Measurements from ENCODE around the gene FLNB. TPM values are rescaled to one million over a fixed set of nuclear protein-coding genes. Genes with fewer than 3 reads are reported as not detected.
A peak's percentile ranks its signal among the peaks of the same experiment; 100 is the strongest.

FLNB gene, protein sequence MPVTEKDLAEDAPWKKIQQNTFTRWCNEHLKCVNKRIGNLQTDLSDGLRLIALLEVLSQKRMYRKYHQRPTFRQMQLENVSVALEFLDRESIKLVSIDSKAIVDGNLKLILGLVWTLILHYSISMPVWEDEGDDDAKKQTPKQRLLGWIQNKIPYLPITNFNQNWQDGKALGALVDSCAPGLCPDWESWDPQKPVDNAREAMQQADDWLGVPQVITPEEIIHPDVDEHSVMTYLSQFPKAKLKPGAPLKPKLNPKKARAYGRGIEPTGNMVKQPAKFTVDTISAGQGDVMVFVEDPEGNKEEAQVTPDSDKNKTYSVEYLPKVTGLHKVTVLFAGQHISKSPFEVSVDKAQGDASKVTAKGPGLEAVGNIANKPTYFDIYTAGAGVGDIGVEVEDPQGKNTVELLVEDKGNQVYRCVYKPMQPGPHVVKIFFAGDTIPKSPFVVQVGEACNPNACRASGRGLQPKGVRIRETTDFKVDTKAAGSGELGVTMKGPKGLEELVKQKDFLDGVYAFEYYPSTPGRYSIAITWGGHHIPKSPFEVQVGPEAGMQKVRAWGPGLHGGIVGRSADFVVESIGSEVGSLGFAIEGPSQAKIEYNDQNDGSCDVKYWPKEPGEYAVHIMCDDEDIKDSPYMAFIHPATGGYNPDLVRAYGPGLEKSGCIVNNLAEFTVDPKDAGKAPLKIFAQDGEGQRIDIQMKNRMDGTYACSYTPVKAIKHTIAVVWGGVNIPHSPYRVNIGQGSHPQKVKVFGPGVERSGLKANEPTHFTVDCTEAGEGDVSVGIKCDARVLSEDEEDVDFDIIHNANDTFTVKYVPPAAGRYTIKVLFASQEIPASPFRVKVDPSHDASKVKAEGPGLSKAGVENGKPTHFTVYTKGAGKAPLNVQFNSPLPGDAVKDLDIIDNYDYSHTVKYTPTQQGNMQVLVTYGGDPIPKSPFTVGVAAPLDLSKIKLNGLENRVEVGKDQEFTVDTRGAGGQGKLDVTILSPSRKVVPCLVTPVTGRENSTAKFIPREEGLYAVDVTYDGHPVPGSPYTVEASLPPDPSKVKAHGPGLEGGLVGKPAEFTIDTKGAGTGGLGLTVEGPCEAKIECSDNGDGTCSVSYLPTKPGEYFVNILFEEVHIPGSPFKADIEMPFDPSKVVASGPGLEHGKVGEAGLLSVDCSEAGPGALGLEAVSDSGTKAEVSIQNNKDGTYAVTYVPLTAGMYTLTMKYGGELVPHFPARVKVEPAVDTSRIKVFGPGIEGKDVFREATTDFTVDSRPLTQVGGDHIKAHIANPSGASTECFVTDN (N-terminal part only)
- total RNA-seq = 297 and 366 TPM in 2 replicates

DNA sequence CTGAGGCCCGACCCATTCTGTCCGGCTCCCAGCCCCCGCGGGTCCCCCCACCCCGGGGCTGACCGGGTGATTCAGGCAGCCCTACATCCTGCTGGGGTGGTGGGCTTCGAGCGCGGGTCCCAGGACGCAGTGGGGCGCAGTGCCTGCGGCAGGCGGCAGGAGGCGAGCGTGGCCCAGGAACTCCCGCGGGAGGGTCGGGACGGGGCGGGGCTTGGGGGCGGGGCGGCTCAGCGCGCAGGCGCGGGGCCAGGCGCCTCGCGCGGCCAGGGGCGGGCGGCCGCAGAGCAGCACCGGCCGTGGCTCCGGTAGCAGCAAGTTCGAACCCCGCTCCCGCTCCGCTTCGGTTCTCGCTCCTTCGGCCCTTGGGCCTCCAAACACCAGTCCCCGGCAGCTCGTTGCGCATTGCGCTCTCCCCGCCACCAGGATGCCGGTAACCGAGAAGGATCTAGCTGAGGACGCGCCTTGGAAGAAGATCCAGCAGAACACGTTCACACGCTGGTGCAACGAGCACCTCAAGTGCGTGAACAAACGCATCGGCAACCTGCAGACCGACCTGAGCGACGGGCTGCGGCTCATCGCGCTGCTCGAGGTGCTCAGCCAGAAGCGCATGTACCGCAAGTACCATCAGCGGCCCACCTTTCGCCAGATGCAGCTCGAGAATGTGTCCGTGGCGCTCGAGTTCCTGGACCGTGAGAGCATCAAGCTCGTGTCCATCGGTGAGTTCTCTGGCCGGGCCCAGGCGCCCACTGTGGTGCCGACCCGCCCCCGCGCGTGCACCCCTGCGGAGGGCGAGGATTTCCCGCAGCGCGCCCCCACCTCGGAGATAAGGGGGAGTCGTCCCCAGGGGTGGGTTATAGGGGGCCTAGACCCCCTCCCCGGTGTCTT lies at the start of gene FLNB:
FLNB (plus strand) TSS at position 282 of the 885 bp plus-strand sequence; CDS start at position 425, 143 bp downstream.
- DNase-seq (ENCODE audit: low read depth in 2 of 2) = peak in 1 of 2 donors; percentile 73

DNA sequence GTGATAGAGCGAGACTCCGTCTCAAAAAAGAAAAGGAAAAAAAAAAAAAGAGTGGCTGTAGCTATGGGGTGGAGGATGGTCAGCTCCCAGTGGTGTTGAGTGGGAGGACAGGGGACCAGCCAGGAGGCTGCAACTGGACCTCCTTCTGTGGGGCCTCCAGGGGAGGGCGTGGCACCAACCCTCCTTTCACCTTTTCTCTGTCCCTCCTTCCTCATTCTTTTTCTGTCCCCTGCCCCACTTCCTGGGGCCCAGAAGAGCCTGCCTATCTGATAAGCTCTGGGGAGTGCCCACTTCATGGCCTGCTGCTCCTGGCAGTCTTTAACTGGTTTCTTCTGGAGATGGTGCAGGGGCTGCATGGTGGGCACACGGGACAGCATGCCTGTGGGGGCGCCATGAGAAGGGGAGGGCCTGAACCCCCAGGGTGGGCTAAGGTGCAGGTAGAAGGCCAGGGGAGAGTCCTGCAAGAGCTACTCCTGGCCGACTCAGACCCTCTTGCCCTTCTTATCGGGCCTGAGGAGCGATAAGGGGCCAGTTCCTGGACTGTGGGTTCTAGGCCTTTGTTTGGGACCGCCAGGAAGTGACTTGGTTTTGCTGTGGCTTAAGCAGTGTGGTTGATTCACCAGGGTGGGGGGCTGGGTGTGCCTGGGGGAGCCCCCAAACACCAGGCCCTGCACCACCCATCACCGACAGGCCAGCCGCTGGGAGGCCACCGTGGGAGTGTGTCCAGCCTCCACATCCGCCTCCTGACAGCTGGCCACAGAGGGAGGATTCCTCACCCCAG lies 49.4 kb upstream of the FLNB start:
- peak in 1 of 2 donors; percentile 49 for DNase-seq (ENCODE audit: low read depth in 2 of 2)

DNA sequence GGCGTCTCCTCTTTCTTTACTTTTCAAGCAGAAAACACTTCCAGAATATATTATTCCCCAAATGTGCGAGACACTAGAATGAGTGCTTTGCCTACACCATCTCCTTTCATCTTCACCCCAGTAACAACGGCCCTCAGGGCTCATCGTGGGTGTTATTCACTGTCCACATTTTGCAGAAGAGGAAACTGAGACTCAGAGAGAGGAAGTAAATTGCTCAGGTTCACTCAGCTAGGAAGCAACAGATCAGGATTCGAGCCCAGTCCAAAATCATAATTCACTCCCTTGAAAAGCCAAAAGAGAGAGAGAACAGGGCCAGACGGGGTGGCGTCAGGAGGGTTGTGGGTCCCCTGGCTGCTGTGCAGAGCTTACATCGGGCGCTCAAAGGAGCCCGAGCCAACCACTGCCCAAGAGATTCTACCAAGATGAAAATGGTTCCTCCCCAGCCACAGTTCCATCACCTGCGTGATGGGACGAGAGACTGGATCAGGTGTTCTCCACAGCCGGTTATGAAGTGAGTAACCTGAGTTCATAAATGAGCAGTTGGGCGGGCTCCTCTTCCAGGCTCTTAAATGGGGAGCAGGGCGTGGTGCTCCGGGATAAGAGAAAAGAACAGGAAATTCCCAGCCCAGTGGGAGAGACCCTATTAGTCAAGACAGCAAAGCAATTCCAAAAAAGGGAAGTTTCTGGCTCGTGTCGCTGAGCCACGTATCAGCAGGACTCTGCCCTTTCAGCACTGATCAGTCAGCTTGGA lies 48.6 kb upstream of the FLNB start:
- peak in 1 of 2 donors; percentile 58 for DNase-seq (ENCODE audit: low read depth in 2 of 2)

DNA sequence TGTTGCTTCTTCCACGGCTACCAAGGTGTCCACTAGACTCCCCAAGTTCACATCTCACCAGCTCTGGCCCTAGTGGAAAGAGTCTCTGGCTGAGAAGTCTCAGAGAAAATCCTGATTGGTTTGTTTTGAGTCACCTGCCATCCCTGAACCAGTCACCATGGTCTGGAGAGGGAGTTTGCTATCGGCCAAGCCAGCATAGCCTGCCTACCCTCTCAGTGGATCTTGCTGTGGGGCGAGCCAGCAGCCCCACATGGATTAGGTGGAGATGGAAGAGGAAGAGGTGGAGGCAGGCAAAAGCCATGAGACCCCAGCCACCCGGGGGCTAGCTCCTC lies 48.1 kb upstream of the FLNB start:
- no peak for DNase-seq (ENCODE audit: low read depth in 2 of 2)

DNA sequence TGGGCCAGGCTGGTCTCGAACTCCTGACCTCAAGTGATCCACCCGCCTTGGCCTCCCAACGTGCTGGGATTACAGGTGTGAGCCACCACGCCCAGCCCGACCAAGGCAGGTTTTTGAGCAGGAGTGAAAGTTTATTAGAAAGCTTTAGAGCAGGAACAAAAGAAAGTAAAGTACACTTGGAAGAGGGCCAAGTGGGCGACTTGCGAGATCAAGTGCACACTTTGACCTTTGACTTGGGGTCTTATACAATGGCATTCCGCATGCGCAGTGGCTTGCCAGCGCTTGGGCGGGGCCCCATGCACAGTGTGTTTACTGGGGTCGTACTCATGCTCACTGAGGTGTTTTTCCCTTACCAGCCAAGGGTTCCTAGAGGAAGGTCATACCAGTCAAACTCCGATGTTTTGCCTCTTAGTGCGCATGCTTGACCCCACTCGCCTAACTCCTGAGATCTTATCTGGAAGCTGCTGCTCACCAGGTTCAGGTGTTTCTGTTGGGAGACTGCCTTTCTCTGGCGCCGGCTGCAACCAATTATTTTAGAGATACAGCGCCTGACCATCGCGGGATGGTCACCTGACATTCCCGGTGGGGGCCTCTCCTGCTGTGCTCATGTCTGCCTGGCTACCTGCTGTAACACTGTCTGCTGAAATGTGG lies 46.9 kb upstream of the FLNB start:
- no peak for DNase-seq (ENCODE audit: low read depth in 2 of 2)

DNA sequence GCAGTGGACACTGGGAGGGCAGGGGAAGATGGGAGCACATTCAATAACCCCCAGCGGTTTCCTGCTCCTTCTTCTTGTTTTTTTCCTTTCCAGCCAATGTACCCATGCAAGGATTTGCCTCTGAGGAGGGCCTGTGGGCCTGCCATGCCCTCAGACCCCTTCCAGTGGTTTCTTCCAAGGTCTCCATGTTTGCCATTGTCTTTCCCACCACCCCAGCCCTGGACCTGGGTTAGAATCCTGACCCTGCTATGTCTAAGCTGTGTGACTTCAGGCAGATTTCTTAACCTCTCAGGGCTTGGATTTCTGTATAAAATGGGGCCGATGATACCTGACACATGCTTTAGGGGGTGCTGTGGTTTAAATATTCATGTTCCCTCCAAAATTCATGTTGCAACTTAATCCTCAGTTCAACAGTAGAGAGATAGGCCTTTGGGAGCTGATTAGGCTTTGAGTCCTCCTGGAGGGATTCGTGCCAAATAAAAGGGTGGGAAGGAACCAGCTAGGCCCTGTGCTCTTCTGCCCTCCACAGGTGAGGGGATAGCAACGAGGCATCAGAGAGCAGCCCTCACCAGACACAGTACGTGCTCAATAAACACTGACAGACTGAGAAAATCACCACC lies 46.3 kb upstream of the FLNB start:
- peak; percentile 50 to 64 for DNase-seq (ENCODE audit: low read depth in 2 of 2)

DNA sequence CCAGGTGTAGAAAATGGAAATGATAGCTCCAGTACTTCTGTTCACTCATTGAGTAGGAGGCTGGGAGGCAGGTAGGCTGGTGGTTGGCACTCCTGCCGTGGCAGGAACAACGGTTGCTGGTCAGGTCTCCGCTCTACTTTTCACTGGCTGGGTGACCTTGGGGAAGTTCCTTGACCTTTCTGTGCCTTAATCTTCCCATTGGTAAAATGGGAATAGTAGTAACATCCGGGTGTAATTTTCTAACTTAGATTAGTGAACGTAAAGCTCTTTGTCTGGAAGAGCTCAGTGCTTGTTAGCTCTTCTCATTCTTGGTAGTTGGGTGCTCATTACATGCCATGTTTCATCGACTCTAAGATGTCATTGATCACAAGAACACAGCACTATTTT lies 45.8 kb upstream of the FLNB start:
- no peak for DNase-seq (ENCODE audit: low read depth in 2 of 2)

DNA sequence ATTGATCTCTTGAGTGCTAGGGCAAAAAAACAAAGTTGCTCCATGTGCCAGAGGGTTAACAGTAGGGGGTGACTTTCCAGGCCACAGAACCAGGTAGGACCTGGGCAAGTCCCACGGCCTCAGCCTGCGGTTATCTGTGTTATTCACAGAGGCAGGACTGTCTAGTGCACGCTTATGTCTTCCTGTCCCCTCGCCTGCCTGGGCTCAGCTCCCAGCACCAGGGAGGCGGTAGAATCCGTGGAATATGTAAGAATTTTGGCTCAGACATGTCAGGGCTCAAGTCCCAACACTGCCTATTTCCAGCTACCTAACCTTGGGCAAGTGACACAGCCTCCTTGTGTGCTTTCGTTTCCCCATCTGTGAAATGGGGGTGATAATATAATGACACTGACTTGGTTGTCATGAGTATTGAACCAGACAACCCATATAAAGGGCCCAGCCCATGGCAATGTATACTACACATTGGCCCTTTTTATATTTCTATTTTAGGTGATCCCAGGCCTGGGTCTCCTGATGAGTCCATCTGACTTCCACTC lies 44.3 kb upstream of the FLNB start:
- DNase-seq (ENCODE audit: low read depth in 2 of 2) = peak; percentile 23 to 32

DNA sequence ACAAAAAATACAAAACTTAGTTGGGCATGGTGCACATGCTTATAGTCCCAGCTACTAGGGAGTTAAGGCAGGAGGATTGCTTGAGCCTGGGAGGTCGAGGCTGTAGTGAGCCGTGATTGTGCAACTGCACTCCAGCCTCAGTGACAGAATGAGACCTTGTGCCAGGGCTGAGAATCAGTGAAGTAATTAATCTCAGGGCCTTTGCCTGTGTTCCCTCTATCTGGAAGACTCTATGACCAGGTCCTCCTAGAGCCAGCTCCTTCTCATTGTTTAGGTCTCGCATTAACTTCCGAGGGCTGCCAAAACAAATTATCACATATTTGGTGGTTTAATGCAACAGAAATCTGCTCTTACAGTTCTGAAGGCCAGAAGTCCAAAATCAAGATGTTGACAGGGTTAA lies 41.4 kb upstream of the FLNB start:
- no peak for DNase-seq (ENCODE audit: low read depth in 2 of 2)

DNA sequence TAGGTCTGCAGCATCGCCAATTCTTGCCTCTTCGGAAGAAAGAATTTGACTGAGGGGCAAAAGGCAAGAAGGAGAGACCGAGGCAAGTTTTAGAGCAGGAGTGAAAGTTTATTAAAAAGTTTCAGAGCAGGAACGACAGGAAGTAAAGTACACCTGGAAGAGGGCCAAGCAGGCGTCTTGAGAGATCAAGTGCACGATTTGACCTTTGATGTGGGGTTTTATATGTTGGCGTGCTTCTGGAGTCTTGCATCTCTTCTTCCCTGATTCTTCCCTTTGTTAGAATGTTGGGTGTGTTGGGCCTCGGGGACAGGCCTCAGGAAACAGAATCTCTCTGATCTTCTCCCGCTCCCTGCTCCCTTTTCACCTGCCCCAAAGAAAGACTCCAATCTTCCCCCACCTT lies 40.6 kb upstream of the FLNB start:
- DNase-seq (ENCODE audit: low read depth in 2 of 2) = no peak

DNA sequence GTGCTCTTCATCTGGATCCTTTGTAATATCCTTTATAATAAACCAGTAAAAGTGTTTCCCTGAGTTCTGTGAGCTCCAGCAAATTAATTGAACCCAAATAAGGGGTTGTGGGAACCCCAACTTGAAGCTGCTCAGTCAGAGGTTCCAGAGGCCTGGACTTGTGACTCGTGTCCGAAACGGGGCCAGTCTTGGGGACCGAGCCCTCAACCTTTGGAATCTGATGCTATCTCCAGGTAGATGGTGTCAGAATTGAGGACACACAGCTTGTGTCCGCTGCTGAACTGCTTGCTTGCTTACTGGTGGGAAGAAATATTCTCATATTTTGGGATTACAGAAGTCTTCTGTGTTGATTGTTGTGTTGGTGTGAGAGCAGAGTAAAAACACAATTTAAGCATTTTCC lies 39.7 kb upstream of the FLNB start:
- DNase-seq (ENCODE audit: low read depth in 2 of 2) = no peak

DNA sequence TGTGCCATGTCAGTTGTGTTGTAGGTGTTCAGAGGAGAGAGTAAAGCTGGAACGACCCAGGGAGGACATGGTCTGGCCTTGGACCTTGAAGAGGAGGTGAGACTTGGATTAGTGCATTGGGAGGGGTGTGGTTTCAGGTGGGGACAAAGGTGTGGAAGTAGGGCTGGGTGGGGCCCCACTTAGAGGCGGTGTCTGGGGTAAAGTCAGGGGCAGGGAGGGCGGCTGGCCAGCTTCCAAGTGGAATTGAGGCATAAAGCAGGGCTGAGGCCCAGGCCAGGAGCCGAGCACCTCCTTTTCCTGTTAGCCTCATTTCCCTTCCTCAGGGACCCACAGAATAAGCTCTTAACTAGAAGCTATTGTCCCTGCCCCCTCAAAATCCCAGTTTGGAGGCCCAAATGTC lies 36.2 kb upstream of the FLNB start:
- peak in 1 of 2 donors; percentile 37 for DNase-seq (ENCODE audit: low read depth in 2 of 2)

DNA sequence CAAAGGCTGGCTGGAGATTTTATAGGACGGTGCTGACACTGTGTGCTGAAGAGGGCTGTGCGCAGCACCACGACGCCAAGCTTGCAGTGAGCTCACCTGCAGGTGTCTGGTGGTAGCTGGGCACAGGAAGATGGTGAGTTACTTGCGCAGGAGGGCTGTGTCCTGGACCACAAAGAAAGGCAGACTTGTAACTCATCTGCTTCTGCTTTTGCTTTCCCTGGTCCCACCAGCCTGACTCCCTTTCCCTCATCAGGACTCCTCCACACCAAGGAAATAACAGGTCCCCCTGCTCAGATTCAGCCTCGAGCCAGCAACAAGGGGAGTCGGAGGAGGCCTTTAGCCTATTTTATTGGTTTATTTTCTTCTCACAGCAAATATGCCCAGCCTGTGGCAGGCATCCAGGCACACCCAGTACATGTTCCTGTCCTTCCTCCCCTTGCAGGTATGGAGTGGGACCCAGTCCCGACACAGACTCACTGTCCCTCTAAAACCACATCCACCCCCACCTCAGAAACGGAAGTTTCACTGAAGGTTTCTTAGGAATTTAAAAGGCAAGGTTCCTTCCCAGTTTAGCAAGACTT lies 35.6 kb upstream of the FLNB start:
- DNase-seq (ENCODE audit: low read depth in 2 of 2) = no peak

DNA sequence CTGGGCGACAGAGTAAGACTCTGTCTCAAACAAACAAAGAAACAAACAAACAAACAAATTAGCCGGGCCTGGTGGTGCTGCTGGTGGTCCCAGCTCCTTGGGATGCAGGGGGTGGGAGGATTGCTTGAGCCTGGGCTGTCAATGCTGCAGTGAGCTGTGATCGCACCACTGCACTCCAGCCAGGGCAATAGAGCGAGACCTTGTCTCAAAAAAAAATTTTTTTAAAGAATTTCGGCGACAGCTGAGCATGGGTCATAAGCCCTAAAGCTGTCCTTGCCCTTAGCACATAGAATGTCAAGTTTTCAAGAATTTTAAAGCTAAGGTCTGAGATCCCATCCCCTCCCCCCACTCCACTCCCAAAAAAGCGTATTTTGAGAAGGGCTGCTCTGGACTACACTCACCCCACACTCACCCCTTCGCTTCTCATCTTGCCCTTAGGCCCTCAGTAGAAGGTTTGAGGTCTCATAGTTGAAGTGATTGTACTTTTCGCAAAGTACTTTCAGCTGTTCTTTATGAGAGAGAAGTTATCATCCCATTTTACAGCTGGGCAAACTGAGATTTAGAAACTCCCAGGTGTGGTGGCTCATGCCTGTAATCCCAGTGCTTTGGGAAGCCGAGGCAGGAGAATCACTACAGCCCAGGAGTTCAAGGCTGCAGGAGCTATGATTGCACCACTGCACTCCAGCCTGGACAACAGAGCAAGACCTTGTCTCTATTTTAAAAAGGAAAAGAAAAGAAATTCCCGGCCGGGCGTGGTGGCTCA lies 34.3 kb upstream of the FLNB start:
- no peak for DNase-seq (ENCODE audit: low read depth in 2 of 2)

DNA sequence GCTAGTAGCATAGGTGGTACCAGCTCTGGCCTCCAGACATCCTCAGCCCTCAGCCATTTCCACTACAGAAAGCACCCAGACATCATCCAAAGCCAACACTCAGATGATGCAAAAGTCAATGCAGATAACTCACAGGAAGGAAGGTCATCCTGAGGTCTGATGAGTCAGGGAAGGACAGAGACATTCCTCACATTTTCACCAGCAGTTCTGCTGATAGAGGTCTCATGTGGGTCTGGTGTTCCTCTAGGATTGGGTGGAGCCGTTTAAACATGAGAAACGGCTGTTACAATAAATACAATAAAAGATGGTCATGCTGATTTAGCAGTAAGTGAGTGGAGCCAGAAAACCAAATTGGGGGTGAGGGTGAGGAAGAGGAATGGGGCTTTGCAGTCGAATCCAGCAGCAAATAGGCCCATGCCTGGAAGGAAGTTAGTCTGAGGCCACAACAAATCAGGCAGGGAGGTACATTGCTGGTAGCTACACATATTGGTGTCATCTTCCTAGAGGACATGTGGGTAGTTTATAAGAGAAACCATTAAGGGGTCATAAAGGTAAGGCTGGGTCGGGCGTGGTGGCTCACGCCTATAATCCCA lies 33.3 kb upstream of the FLNB start:
- peak; percentile 92 to 95 for DNase-seq (ENCODE audit: low read depth in 2 of 2)

DNA sequence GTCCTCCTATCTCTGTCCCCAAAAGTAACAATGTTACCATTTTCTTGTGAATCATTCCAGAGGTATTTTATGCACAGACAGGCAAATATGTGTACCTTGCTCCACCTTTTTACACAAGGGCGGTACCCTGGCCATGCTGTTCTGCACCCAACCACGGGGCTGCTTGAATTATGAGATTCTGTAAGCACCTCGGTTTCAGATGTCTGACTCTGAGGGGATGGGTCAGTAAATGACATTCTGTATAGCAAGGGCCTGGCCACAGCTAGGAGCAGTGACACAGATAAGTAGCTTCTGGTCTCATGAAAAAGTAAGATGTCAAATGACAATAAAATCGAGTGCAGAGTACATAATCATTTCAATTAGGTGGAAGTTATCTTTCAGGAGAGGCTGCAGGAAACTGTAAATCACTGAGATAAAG lies 30.4 kb upstream of the FLNB start:
- DNase-seq (ENCODE audit: low read depth in 2 of 2) = no peak

DNA sequence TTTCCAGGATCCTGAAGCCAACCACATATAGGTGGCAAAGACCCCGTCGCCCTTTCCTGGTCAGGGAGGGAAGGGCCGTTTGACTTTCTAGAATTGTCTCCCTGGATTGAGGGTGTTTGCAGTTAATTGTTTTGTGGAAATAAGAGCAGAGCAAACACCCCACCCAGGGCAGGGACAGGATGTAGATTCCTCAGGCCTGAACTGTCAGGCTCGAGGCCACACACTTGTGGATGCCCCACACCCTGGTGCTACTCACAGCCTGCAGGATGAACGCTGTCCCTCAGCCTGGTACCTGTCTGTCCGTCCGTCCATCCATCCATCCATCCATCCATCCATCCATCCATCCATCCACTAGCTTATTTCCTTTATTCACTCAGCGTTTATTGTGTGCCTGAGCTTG lies 29.9 kb upstream of the FLNB start:
- no peak for DNase-seq (ENCODE audit: low read depth in 2 of 2)
